RPMI8226 (cell line): Measurements from ENCODE around the gene CEP295NL.
"Not testable (repeated sequence)": the region's sequence is repeated elsewhere in the genome, so short reads cannot be mapped to it uniquely, and the experiment has no call there.

ENCODE experiments used
- DNase-seq: peaks from one replicate; pipeline ENCODE4 v3.0.0-alpha.2; 2015

CEP295NL gene

GRCh38 chr17:78925662-78926555 is 22.9 kb upstream of the CEP295NL start:
- DNase-seq: no peak

- DNase-seq: peak; percentile 88
Observed at GRCh38 chr17:78925234-78925633, 22.2 kb upstream of the CEP295NL start, which contains the start of gene TIMP2. Gene TIMP2, minus strand, starts transcription at chr17:78925387. Its CDS starts 299 bp downstream, at chr17:78925088.

GRCh38 chr17:78924481-78925151 is 21.6 kb upstream of the CEP295NL start:
- DNase-seq: peak; percentile 35

- peak; percentile 96 for DNase-seq
Observed at GRCh38 chr17:78923660-78924453, 20.9 kb upstream of the CEP295NL start.

- DNase-seq: no peak
Observed at GRCh38 chr17:78922816-78923498, 20.0 kb upstream of the CEP295NL start.

GRCh38 chr17:78921437-78921971 is 18.5 kb upstream of the CEP295NL start:
- DNase-seq: no peak

GRCh38 chr17:78920528-78920927 is 17.5 kb upstream of the CEP295NL start:
- no peak for DNase-seq

- DNase-seq: no peak
Observed at GRCh38 chr17:78919861-78920450, 17.0 kb upstream of the CEP295NL start.

- no peak for DNase-seq
Observed at GRCh38 chr17:78918979-78919378, 16.0 kb upstream of the CEP295NL start.

- no peak for DNase-seq
Observed at GRCh38 chr17:78917451-78918275, 14.7 kb upstream of the CEP295NL start.

- no peak for DNase-seq
Observed at GRCh38 chr17:78915872-78916632, 13.1 kb upstream of the CEP295NL start.

GRCh38 chr17:78913115-78913514 is 10.1 kb upstream of the CEP295NL start:
- DNase-seq: no peak

- DNase-seq: no peak
Observed at GRCh38 chr17:78912082-78912481, 9.1 kb upstream of the CEP295NL start.

- not testable (repeated sequence) for DNase-seq
Observed at GRCh38 chr17:78911543-78911942, 8.5 kb upstream of the CEP295NL start.

GRCh38 chr17:78910497-78911284 is 7.7 kb upstream of the CEP295NL start:
- DNase-seq: no peak

- no peak for DNase-seq
Observed at GRCh38 chr17:78908426-78908825, 5.4 kb upstream of the CEP295NL start.

GRCh38 chr17:78905541-78905940 is 2.5 kb upstream of the CEP295NL start:
- no peak for DNase-seq

- DNase-seq: no peak
Observed at GRCh38 chr17:78905116-78905515, 2.1 kb upstream of the CEP295NL start.

- no peak for DNase-seq
Observed at GRCh38 chr17:78904371-78904770, 1.4 kb upstream of the CEP295NL start.
